CD4-positive, alpha-beta T cell treated with Interleukin-6 for 4 hours (primary cell): ENCODE measurements around the gene WDR26.

Experiments used
- DNase-seq: peaks from one replicate; pipeline ENCODE4 v3.0.0-alpha.2; 2020; ENCODE audit warnings: mixed read lengths

The WDR26 gene

GRCh38 chr1:224343679-224344078, 90.9 kb downstream of the WDR26 start:
- no peak for DNase-seq

DNA sequence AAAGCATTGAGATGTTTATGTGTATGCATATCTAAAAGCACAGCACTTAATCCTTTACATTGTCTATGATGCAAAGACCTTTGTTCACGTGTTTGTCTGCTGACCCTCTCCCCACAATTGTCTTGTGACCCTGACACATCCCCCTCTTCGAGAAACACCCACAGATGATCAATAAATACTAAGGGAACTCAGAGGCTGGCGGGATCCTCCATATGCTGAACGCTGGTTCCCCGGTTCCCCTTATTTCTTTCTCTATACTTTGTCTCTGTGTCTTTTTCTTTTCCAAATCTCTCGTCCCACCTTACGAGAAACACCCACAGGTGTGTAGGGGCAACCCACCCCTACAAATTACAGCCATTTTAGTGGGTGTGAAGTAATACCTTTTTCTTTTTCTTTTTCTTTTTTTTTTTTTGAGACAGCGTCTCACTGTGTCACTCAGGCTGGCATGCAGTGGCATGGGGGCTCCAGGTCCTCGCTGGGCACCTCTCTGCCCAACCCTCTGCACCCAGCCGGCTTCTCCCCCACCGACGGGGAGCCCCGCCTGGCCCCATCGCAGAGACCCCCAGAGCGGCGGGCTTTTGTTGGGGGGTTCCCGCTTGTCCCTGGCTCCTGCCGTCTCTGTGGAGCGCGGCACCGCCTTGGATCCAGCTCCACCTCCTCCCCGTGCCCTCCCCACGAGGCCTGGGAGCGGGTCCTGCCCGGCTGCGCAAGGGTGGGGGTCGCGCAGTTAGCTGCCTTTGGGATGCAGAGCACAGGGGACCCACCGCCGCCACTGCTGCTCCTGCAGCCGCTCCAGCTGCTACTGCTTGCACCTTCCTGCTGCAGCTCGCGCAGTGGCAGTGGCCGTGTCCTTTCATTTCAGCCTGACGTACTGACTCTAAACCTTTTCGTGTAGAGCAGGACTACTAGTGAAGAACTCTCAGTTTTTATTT, 93.9 kb downstream of the WDR26 start:
- peak; percentile 67 for DNase-seq

- DNase-seq = no peak
Observed at GRCh38 chr1:224339442-224340033, 95.1 kb downstream of the WDR26 start.

DNA sequence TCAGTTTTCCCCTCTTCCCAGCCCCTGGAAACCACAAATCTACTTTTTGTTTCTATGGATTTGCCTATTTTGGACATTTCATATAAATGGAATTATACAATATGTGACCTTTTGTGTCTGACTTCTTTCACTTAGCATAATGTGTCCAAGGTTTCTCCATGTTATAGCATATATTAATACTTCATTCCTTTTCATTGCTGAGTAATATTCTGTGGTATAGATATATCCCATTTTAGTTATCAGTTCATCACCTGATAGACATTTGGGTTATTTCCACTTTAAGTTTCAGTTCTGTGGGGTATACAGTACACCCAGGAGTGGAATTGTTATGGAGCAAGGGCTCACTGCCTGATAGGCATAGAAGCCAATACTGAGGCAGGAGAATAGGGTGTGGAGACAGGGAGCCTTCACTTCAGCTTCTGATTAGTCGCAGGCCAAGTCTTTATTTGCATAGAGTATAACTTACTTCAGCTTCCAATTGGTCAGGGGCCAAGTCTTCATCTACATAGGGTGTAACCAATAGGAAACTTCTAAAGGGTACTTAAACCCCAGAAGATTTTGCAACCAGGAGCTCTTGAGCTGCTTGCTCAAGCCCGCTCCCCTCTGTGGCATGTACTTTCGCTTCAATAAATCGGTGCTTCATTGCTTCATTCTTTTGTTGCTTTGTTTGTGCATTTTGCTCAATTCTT, 96.3 kb downstream of the WDR26 start:
- no peak for DNase-seq
